Ovary (tissue), 9 donors: ENCODE measurements around the gene PDZD4. TPM values are rescaled to one million over a fixed set of nuclear protein-coding genes. Genes with fewer than 3 reads are reported as not detected.

Experiments used
- DNase-seq, 5 donors: peaks; one replicate each; pipeline ENCODE4 v3.0.0-alpha.2; 2019 to 2020
- H3K27ac ChIP-seq, 2 donors: fragments of 200-600 bp; one replicate each; pipeline versions ENCODE4 v1.5.1 to v1.8.0; 2019 to 2022
- H3K27me3 ChIP-seq: fragments of 200-600 bp; one replicate; pipeline ENCODE4 v1.8.0; 2022
- H3K36me3 ChIP-seq: fragments of 200-600 bp; sonication (generic); one replicate; pipeline ENCODE4 v1.5.1; 2019
- H3K4me1 ChIP-seq: one replicate; pipeline ENCODE4 v1.8.1; 2013; ENCODE audit warnings: mild to moderate bottlenecking, moderate library complexity; ENCODE audit not compliant: insufficient read depth
- H3K4me3 ChIP-seq: fragments of 200-600 bp; sonication (generic); one replicate; pipeline ENCODE4 v1.5.1; 2017
- H3K9me3 ChIP-seq, 2 donors: fragments of 200-600 bp in 1 of 2; sonication (generic) in 1 of 2; one replicate each; pipeline versions ENCODE4 v1.5.1 to v1.8.1; 2013 to 2019; ENCODE audit warnings: mild to moderate bottlenecking in 1 of 2, moderate library complexity in 1 of 2
- CTCF ChIP-seq, 3 donors: fragments of 450-650 bp in 2 of 3; fragments of 200-600 bp in 1 of 3; IDR thresholded peaks; one replicate each; pipeline versions ENCODE4 v1.5.1 to v1.8.0; 2016 to 2022; ENCODE audit warnings: antibody characterized with exemption in 3 of 3, mild to moderate bottlenecking in 1 of 3
- EP300 ChIP-seq: sonication (generic); formaldehyde crosslinking; IDR thresholded peaks from one replicate; pipeline ENCODE4 v1.6.1; 2017; ENCODE audit warnings: antibody characterized with exemption
- POLR2A ChIP-seq: fragments of 450-650 bp; IDR thresholded peaks from one replicate; pipeline ENCODE4 v1.6.1; 2017; ENCODE audit warnings: antibody characterized with exemption, mild to moderate bottlenecking, moderate library complexity
- WGBS, 3 donors: extraction: QIAGEN DNeasy Blood & Tissue Kit in 1 of 3; methylation state at CpG; one replicate each; pipeline versions ENCODE4 v1.1.5 to v1.1.7; 2013 to 2017; 5-methylcytosine and 5-hydroxymethylcytosine counted together
- intact Hi-C, 4 donors: fragments of 100-400 bp; cut with DNase I; formaldehyde crosslinking; loops; one replicate each; pipeline versions ENCODE4 v1.11.0 to v1.15.1; 2022 to 2023
- polyA plus RNA-seq, 2 donors: library from polyadenylated mRNA; stranded (reverse); fragments of 200-250 nt in 1 of 2; fragments of 350-450 nt in 1 of 2; fragmentation: Illumina TruSeq in 1 of 2; extraction: RNeasy Lipid Tissue Mini Kit (QIAGEN cat#74804) in 1 of 2; gene quantifications; one replicate each; pipeline ENCODE4 v1.2.3, GENCODE V29; 2013 to 2014
- total RNA-seq, 7 donors: library from RNA; depleted of rRNA in 2 of 7; stranded (reverse); fragments of >200 nt in 2 of 7; fragmentation: NEBNext Ultra II Directional in 3 of 7; extraction: Animal tissue kit (Norgen Biotek cat#: 25700) in 3 of 7; gene quantifications; one replicate each; pipeline versions ENCODE4 v1.1.0 to v1.2.4, GENCODE V29; 2016 to 2023
- donor health status: DM: no; HTN: no; CAD: no; lungs with moderate emphysema.
- donor health status: DM: no; HTN: no; CAD: no.
- donor health status: Bipolar disorder and iron deficiency.
- donor health status: DM: yes; HTN: yes; CAD: no.
- donor health status: DM: no; HTN: no; CAD: no.
- donor health status: DM: yes; HTN: yes; CAD: no.

Gene PDZD4
- total and polyA plus RNA-seq, 9 donors: 0.73 to 8.6 (median 2.2) TPM

GRCh38 chrX:153806999-153807575 is 23.3 kb downstream of the PDZD4 start:
- WGBS, 3 donors: 87 to 94% (median 90%) methylated on average over 27 to 28 of the region's 28 CpGs
- no peak for TF ChIP-seq EP300
- no peak for TF ChIP-seq POLR2A
- TF ChIP-seq CTCF (IDR thresholded peaks at IDR 0.05): no peak

GRCh38 chrX:153805436-153805835 is 24.9 kb downstream of the PDZD4 start:
- Histone ChIP-seq H3K27me3 (no peaks in the 10 kb centered on the region), H3K4me3 (no peak overlapping the region), H3K4me1 (no peaks in the 10 kb centered on the region), H3K27ac (no peak overlapping the region), H3K9me3 (no peaks in the 10 kb centered on the region), H3K36me3 (no peaks in the 10 kb centered on the region)
- no peak for DNase-seq
- TF ChIP-seq POLR2A (no peak), CTCF (IDR thresholded peaks at IDR 0.05) (no peak), EP300 (no peak)
- intact Hi-C loops: no loop called here
- 86 to 87% (median 86%) methylated on average over 13 of the region's 13 CpGs for WGBS, 3 donors

More at GRCh38 chrX:153806999-153807575, 23.3 kb downstream of the PDZD4 start:
- Histone ChIP-seq H3K4me1 (no peaks in the 10 kb centered on the region), H3K27ac (no peak overlapping the region), H3K36me3 (no peaks in the 10 kb centered on the region), H3K27me3 (no peaks in the 10 kb centered on the region), H3K9me3 (no peaks in the 10 kb centered on the region), H3K4me3 (no peak overlapping the region)
- intact Hi-C loops: no loop called here
- DNase-seq: no peak

- H3K36me3 ChIP-seq: no peaks in the 10 kb centered on the region
- WGBS, 3 donors: 90 to 93% (median 93%) methylated on average over 25 of the region's 25 CpGs
- H3K27ac ChIP-seq: no peak overlapping the region
- no peaks in the 10 kb centered on the region for H3K4me1 ChIP-seq
- H3K27me3 ChIP-seq: no peaks in the 10 kb centered on the region
- H3K9me3 ChIP-seq: no peaks in the 10 kb centered on the region
- DNase-seq: no peak
- intact Hi-C loops: no loop called here
- H3K4me3 ChIP-seq: no peak overlapping the region
- TF ChIP-seq CTCF (IDR thresholded peaks at IDR 0.05): no peak
- no peak for TF ChIP-seq POLR2A
- no peak for TF ChIP-seq EP300
These were observed 25.7 kb downstream of the PDZD4 start for GRCh38 chrX:153804621-153805020.

GRCh38 chrX:153804100-153804595 is 26.2 kb downstream of the PDZD4 start:
- Histone ChIP-seq H3K27ac (no peak overlapping the region), H3K4me3 (no peak overlapping the region), H3K36me3 (no peaks in the 10 kb centered on the region), H3K4me1 (no peaks in the 10 kb centered on the region), H3K27me3 (no peaks in the 10 kb centered on the region), H3K9me3 (no peaks in the 10 kb centered on the region)
- TF ChIP-seq POLR2A: no peak
- no peak for TF ChIP-seq EP300
- no peak for TF ChIP-seq CTCF (IDR thresholded peaks at IDR 0.05)
- DNase-seq: peak in 1 of 5 donors; percentile 7
- 91 to 96% (median 94%) methylated on average over 20 to 34 of the region's 34 CpGs for WGBS, 3 donors
- intact Hi-C loops: no loop called here
